WI38 (cell line): ENCODE data around the gene DEAF1.

Source experiments
- H3K4me3 ChIP-seq: 2 replicates; pipeline ENCODE4 v1.5.1; 2011; ENCODE audit warnings: low read depth, mild to moderate bottlenecking, control low read depth, low read length
- CTCF ChIP-seq: IDR thresholded peaks from 2 replicates; pipeline ENCODE4 v1.5.1; 2012; ENCODE audit warnings: low read depth, mild to moderate bottlenecking, control low read depth, low read length

Gene DEAF1

GRCh38 chr11:605286-606129 is 89.5 kb downstream of the DEAF1 start:
- no peak overlapping the region for H3K4me3 ChIP-seq
- no peak for TF ChIP-seq CTCF

GRCh38 chr11:603154-603553 is 91.9 kb downstream of the DEAF1 start:
- TF ChIP-seq CTCF, result no peak

GRCh38 chr11:601573-602245 is 93.3 kb downstream of the DEAF1 start:
- no peak overlapping the region for H3K4me3 ChIP-seq
- no peak for TF ChIP-seq CTCF

More at GRCh38 chr11:603154-603553, 91.9 kb downstream of the DEAF1 start:
- no peak overlapping the region for H3K4me3 ChIP-seq

- no peak for TF ChIP-seq CTCF
- H3K4me3 ChIP-seq, result no peak overlapping the region
Measured at GRCh38 chr11:598005-598680, 96.9 kb downstream of the DEAF1 start.

- no peak for TF ChIP-seq CTCF
- H3K4me3 ChIP-seq, result no peak overlapping the region
Measured at GRCh38 chr11:597166-597725, 97.8 kb downstream of the DEAF1 start.

GRCh38 chr11:596374-596773 is 98.6 kb downstream of the DEAF1 start:
- no peak for TF ChIP-seq CTCF

More at GRCh38 chr11:596374-596773, 98.6 kb downstream of the DEAF1 start:
- no peak overlapping the region for H3K4me3 ChIP-seq
